ENCODE measurements around the gene RASAL3.

Gene RASAL3

GRCh38 chr19:15442142-15442920, 22.0 kb downstream of the RASAL3 start:
- H3K9me3 ChIP-seq (ENCODE audit: insufficient read depth, low read length) = no peaks in the 10 kb centered on the region
- H2AFZ ChIP-seq (ENCODE audit: low read depth, low read length) = no peak overlapping the region
- no peak overlapping the region for H3K4me2 ChIP-seq (ENCODE audit: low read length)
- peaks cover 12% of the 10 kb centered on the region; the same call in 1 of the 2 replicates for H3K4me1 ChIP-seq (ENCODE audit: low read length)
- no peak overlapping the region for H3K27ac ChIP-seq (ENCODE audit: low read length)
- H4K20me1 ChIP-seq (ENCODE audit: insufficient read depth, low read length) = no peaks in the 10 kb centered on the region
- TF ChIP-seq CTCF (IDR thresholded peaks at IDR 0.05; ENCODE audit: low read depth, low read length) (no peak), EZH2phosphoT487 (IDR thresholded peaks at IDR 0.05; ENCODE audit: low read depth) (no peak)
- H3K79me2 ChIP-seq (ENCODE audit: low read length) = no peaks in the 10 kb centered on the region
- no peaks in the 10 kb centered on the region for H3K27me3 ChIP-seq (ENCODE audit: low read depth, low read length)
- H3K36me3 ChIP-seq (replicated peaks; ENCODE audit: low read depth, low read length) = no peaks in the 10 kb centered on the region
- no peak overlapping the region for H3K4me3 ChIP-seq (ENCODE audit: low read length)
- no peak overlapping the region for H3K9ac ChIP-seq (ENCODE audit: low read length)

DNA sequence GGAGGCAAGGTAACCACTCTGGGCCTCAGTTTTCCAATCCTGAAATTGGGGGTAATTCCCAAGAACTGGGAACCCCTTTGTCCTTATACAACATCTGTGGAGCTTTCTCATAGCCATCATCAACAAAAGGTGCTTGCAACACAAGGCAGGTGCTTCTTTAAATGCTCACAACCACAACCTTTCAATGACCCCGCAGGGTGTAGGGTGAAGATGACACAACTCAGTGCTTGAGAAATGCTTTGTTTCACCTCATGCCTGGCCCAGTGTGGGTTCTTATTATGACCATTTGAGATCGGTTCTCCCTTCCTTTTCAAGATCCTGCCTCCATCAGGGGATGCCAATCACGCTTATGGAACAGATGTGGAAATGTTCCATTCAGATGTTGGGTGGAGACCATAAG, 23.0 kb downstream of the RASAL3 start:
- Histone ChIP-seq H3K27me3 (ENCODE audit: low read depth, low read length) (no peaks in the 10 kb centered on the region), H3K4me1 (ENCODE audit: low read length) (peaks cover 6% of the 10 kb centered on the region; the same call in 1 of the 2 replicates), H3K79me2 (ENCODE audit: low read length) (no peaks in the 10 kb centered on the region), H3K27ac (ENCODE audit: low read length) (no peak overlapping the region), H4K20me1 (ENCODE audit: insufficient read depth, low read length) (no peaks in the 10 kb centered on the region), H2AFZ (ENCODE audit: low read depth, low read length) (no peak overlapping the region), H3K4me2 (ENCODE audit: low read length) (no peak overlapping the region), H3K9ac (ENCODE audit: low read length) (no peak overlapping the region), H3K4me3 (ENCODE audit: low read length) (no peak overlapping the region), H3K9me3 (ENCODE audit: insufficient read depth, low read length) (no peaks in the 10 kb centered on the region), H3K36me3 (replicated peaks; ENCODE audit: low read depth, low read length) (no peaks in the 10 kb centered on the region)
- no peak for TF ChIP-seq CTCF (IDR thresholded peaks at IDR 0.05; ENCODE audit: low read depth, low read length)
- TF ChIP-seq EZH2phosphoT487 (IDR thresholded peaks at IDR 0.05; ENCODE audit: low read depth) = no peak

DNA sequence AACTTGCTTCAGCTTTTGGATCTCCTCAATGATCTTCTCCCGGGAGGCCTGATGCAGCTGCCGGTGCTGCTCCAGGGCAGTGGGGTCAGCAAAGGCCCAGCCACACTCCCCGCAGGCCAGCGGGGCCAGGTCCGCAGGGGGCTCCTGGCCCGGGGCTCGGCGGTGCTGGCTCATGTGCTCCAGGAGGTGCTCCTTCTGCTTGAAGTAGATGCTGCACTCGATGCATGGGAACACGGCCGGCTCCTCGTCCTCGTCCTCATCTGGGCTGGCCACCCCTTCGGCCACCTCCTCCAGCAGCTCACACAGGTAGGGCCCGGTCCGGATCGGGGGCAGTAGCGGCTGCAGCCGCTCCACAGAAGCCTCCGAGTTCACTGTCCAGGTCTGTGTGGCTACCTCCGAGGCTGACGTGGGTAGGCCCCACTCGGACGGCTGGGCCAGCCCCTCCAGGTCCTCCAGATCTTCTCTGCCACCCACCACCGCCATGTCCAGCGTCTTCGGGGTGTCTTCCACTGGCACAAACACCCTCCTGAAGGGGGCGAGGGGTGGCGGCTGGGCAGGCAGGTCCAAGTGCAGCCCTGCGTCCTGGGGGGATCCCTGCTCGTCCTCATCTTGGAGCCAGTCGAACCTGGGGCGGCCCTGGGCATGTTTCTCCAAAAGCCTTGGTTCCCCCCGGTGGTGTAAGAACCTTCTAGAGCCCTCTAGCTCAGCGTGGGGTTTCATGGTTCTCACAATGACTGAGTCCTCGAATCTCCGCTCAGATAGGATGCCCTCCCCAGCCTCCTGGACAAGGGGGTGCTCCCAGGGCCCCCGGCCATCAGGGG, 24.3 kb downstream of the RASAL3 start:
- Histone ChIP-seq H3K4me2 (ENCODE audit: low read length) (no peak overlapping the region), H3K36me3 (replicated peaks; ENCODE audit: low read depth, low read length) (no peaks in the 10 kb centered on the region), H3K9ac (ENCODE audit: low read length) (no peak overlapping the region), H3K27ac (ENCODE audit: low read length) (no peak overlapping the region), H3K27me3 (ENCODE audit: low read depth, low read length) (no peaks in the 10 kb centered on the region), H3K4me1 (ENCODE audit: low read length) (peaks cover 4% of the 10 kb centered on the region; the same call in 1 of the 2 replicates), H3K4me3 (ENCODE audit: low read length) (no peak overlapping the region), H2AFZ (ENCODE audit: low read depth, low read length) (no peak overlapping the region), H3K79me2 (ENCODE audit: low read length) (no peaks in the 10 kb centered on the region), H4K20me1 (ENCODE audit: insufficient read depth, low read length) (no peaks in the 10 kb centered on the region), H3K9me3 (ENCODE audit: insufficient read depth, low read length) (no peaks in the 10 kb centered on the region)
- TF ChIP-seq CTCF (IDR thresholded peaks at IDR 0.05; ENCODE audit: low read depth, low read length) (no peak), EZH2phosphoT487 (IDR thresholded peaks at IDR 0.05; ENCODE audit: low read depth) (no peak)
